Epidermal melanocyte (primary cell): ENCODE data around the gene DGKI.

Experiments used
- DNase-seq: peaks from one replicate; pipeline ENCODE4 v3.0.0; 2011; ENCODE audit warnings: low spot score; ENCODE audit not compliant: insufficient read length

The DGKI gene

GRCh38 chr7:137846827-137847567 is at the start of gene DGKI:
Gene DGKI, minus strand, starts transcription at chr7:137846974.
- DNase-seq = no peak

- DNase-seq = no peak
Measured at GRCh38 chr7:137895301-137896221, 48.8 kb upstream of the DGKI start.

- DNase-seq = no peak
Measured at GRCh38 chr7:137893143-137893742, 46.5 kb upstream of the DGKI start.

GRCh38 chr7:137891016-137891655 is 44.4 kb upstream of the DGKI start:
- DNase-seq = no peak

GRCh38 chr7:137890449-137890921 is 43.7 kb upstream of the DGKI start:
- DNase-seq = no peak

- DNase-seq = no peak
Measured at GRCh38 chr7:137888241-137888640, 41.5 kb upstream of the DGKI start.

- no peak for DNase-seq
Measured at GRCh38 chr7:137886746-137887145, 40.0 kb upstream of the DGKI start.

- no peak for DNase-seq
Measured at GRCh38 chr7:137886281-137886680, 39.5 kb upstream of the DGKI start.

- no peak for DNase-seq
Measured at GRCh38 chr7:137885678-137886077, 38.9 kb upstream of the DGKI start.

- DNase-seq = no peak
Measured at GRCh38 chr7:137882806-137883205, 36.0 kb upstream of the DGKI start.

GRCh38 chr7:137882261-137882668 is 35.5 kb upstream of the DGKI start:
- no peak for DNase-seq

GRCh38 chr7:137881607-137882260 is 35.0 kb upstream of the DGKI start:
- no peak for DNase-seq

- DNase-seq = no peak
Measured at GRCh38 chr7:137880432-137880831, 33.7 kb upstream of the DGKI start.

GRCh38 chr7:137879357-137880158 is 32.8 kb upstream of the DGKI start:
- DNase-seq = no peak

GRCh38 chr7:137878333-137878961 is 31.7 kb upstream of the DGKI start:
- DNase-seq = no peak

GRCh38 chr7:137877027-137877675 is 30.4 kb upstream of the DGKI start:
- DNase-seq = no peak

GRCh38 chr7:137875746-137876145 is 29.0 kb upstream of the DGKI start:
- DNase-seq = no peak

GRCh38 chr7:137873979-137874777 is 27.4 kb upstream of the DGKI start:
- DNase-seq = no peak
